ENCODE measurements around the gene ABCA13. TPM values are rescaled to one million over a fixed set of nuclear protein-coding genes. Genes with fewer than 3 reads are reported as not detected.

Gene ABCA13
- total RNA-seq, 1 donor from 2014 or later = 0.35 TPM

DNA sequence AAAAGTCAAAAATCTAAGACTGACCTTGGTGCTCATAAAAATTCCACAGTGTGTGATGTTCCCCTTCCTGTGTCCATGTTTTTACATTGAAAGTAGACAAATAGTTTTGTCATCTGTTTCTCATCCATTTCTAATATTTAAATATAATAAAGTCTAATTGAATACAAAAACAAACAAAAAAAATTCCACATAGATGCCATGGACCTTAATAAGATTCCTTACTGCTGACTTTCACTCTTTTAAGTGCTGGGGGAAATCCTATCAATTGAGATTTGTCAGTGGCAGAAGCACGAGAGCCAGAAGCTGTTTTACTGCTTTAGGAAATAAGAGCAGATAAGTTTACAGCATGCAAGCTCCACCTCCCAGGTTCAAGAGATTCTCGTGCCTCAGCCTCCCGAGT is 310.0 kb downstream of the ABCA13 start:
- Histone ChIP-seq H3K27me3 (no peaks in the 10 kb centered on the region), H3K27ac (no peak overlapping the region), H3K4me3 (no peak overlapping the region), H3K9me3 (no peaks in the 10 kb centered on the region), H3K4me1 (no peaks in the 10 kb centered on the region), H3K36me3 (no peaks in the 10 kb centered on the region)
- TF ChIP-seq, protein P1, sequence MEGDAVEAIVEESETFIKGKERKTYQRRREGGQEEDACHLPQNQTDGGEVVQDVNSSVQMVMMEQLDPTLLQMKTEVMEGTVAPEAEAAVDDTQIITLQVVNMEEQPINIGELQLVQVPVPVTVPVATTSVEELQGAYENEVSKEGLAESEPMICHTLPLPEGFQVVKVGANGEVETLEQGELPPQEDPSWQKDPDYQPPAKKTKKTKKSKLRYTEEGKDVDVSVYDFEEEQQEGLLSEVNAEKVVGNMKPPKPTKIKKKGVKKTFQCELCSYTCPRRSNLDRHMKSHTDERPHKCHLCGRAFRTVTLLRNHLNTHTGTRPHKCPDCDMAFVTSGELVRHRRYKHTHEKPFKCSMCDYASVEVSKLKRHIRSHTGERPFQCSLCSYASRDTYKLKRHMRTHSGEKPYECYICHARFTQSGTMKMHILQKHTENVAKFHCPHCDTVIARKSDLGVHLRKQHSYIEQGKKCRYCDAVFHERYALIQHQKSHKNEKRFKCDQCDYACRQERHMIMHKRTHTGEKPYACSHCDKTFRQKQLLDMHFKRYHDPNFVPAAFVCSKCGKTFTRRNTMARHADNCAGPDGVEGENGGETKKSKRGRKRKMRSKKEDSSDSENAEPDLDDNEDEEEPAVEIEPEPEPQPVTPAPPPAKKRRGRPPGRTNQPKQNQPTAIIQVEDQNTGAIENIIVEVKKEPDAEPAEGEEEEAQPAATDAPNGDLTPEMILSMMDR (IDR thresholded peaks at IDR 0.05) = no peak
- ATAC-seq (no peak), DNase-seq (no peak)
- intact Hi-C loops (cut with DNase I) = no loop called here

GRCh38 chr7:48497521-48497920 is 326.3 kb downstream of the ABCA13 start:
- Histone ChIP-seq H3K9me3 (no peaks in the 10 kb centered on the region), H3K36me3 (no peaks in the 10 kb centered on the region), H3K4me3 (no peak overlapping the region), H3K27ac (no peak overlapping the region), H3K4me1 (no peaks in the 10 kb centered on the region), H3K27me3 (no peaks in the 10 kb centered on the region)
- no peak for ATAC-seq
- no peak for DNase-seq
- TF ChIP-seq, protein P1 (IDR thresholded peaks at IDR 0.05) = no peak
- intact Hi-C loops (cut with DNase I) = no loop called here

GRCh38 chr7:48502021-48502420 is 330.8 kb downstream of the ABCA13 start:
- Histone ChIP-seq H3K4me3 (no peak overlapping the region), H3K4me1 (no peaks in the 10 kb centered on the region), H3K36me3 (no peaks in the 10 kb centered on the region), H3K9me3 (no peaks in the 10 kb centered on the region), H3K27me3 (no peaks in the 10 kb centered on the region), H3K27ac (no peak overlapping the region)
- intact Hi-C loops (cut with DNase I) = no loop called here
- TF ChIP-seq, protein P1 (IDR thresholded peaks at IDR 0.05) = no peak
- DNase-seq (no peak), ATAC-seq (no peak)

GRCh38 chr7:48505051-48505450 is 333.8 kb downstream of the ABCA13 start:
- no peaks in the 10 kb centered on the region for H3K27me3 ChIP-seq
- no peaks in the 10 kb centered on the region for H3K4me1 ChIP-seq
- intact Hi-C loops (cut with DNase I) = no loop called here
- H3K9me3 ChIP-seq = no peaks in the 10 kb centered on the region
- DNase-seq (no peak), ATAC-seq (no peak)
- H3K27ac ChIP-seq = no peak overlapping the region
- TF ChIP-seq, protein P1 (IDR thresholded peaks at IDR 0.05) = no peak
- H3K4me3 ChIP-seq = no peak overlapping the region
- H3K36me3 ChIP-seq = no peaks in the 10 kb centered on the region

DNA sequence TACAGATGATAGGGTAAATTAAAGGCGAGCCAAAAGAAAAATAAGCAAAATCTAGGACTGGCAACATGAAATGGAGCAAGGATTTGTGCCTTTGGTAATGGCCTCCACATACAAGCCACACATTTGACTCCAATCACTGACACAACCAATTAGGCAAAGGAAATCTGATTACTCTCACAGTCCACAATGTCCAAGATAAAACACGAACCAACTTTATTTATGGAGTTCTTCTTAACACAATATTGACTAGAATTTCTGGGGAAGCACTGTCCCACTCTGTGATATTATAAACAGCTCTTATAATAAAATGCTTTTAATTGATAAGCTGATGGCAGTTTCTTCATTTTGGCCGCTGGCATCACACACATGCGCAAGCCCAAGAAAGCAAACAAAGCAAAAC is 334.2 kb downstream of the ABCA13 start:
- H3K4me1 ChIP-seq = no peaks in the 10 kb centered on the region

More for the DNA sequence above, 334.2 kb downstream of the ABCA13 start:
- H3K4me3 ChIP-seq = no peak overlapping the region
- TF ChIP-seq, protein P1 (IDR thresholded peaks at IDR 0.05) = no peak
- H3K27ac ChIP-seq = no peak overlapping the region
- intact Hi-C loops (cut with DNase I) = no loop called here
- ATAC-seq (no peak), DNase-seq (no peak)
- H3K36me3 ChIP-seq = no peaks in the 10 kb centered on the region
- H3K27me3 ChIP-seq = no peaks in the 10 kb centered on the region
- H3K9me3 ChIP-seq = no peaks in the 10 kb centered on the region
